Activated CD4-positive, alpha-beta T cell treated with anti-CD3 and anti-CD28 coated beads, Interleukin-10, Interleukin-2, amounts not matched to agents 100 ng/mL and 50 ng/mL, durations not matched to agents 16 hours and 8 hours (primary cell): Measurements from ENCODE around the gene CCDC60.

ENCODE experiments used
- DNase-seq: peaks from one replicate; pipeline ENCODE4 v3.0.0-alpha.2; 2020

Gene CCDC60

DNA sequence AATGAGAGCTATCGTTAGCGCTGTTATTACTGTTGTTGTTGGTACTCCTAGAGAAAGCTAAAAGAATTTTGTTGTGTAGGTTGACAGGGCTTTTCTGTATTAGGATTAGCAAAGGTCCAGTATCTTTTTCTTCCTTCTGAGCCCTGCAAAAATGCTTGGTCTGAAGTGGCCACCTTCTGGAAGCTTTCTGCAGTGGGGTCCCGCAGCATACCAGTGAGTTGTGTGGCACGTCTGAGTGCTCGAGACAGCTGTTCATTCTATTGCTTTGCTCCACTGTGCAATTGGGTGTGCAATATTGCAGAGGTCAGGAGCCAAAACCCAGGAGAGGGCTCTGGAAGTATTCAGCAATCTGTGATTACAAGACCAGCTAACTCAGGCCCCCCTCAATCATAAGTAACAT, 57.1 kb downstream of the CCDC60 start:
- no peak for DNase-seq

GRCh38 chr12:119393677-119394076, 59.1 kb downstream of the CCDC60 start:
- no peak for DNase-seq

DNA sequence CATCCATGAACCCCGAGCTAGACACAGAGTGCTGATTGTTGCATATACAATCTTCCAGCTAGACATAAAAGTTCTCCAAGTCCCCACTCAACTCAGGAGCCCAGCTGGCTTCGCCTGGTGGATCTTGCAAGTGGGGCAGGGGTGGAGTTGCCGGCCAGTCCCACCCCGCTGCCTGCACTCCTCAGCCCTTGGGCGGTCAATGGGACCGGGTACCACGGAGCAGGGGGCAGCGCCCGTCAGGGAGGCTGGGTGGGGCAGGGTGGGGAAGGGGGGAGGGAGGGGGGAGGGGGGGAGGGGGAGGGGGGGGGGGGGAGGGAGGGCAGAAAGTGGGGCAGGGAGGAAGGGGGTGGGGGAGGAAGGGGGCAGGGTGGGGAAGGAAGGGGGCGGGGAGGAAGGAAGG, 63.0 kb downstream of the CCDC60 start:
- DNase-seq = no peak

DNA sequence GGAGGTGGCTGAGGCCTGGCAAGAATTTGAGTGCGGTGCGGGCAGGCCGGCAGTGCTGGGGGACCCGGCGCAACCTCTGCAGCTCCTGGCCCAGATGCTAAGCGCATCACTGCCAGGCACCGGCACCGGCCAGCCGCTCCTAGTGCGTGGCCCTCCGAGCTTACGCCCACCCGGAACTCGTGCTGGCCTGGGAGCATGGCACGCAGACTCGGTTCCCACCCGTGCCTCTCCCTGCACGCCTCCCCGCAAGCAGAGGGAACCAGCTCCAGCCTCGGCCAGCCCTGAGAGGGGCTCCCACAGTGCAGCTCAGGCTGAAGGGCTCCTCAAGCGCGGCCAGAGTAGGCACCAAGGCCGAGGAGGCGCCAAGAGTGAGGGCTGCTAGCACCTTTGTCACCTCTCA, 63.7 kb downstream of the CCDC60 start:
- DNase-seq = no peak

GRCh38 chr12:119399301-119399700, 64.8 kb downstream of the CCDC60 start:
- no peak for DNase-seq

DNA sequence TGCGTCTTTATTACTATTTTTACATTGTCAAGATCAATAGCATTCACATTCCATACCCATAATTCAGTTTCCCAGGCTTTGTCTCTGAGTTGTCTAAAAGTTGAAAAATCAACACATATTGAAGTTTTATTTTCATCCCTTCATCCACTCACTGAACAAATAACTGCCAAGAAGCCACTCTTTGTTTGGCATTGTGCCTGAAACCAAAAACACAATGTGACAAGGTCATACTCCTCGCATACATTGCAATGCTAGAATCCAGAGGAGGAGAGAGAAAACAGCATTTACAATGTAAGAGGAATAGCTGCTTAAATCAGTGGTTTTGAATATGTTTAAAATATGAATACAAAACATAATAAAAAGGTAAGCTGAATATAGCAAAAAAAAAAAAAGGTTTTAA, 71.8 kb downstream of the CCDC60 start:
- DNase-seq = no peak

DNA sequence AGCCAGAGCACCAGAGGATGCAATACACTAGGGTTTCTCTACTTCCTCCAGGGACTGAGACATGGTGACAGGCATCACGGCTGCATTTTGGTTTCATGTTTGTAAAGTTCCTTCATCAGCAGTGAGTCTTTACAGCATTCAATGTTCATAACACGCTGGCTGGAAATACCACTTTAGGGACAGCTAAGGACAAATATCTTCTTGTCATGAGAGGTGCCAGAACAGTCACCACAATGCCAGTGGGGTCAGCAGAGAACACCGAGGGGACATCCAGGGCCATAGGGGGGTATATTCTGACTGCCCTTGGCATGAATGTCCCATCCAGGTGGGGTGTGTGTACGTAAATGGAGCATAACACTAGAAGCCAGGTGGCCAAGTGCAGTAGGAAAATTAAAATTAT, 72.3 kb downstream of the CCDC60 start:
- DNase-seq = no peak

DNA sequence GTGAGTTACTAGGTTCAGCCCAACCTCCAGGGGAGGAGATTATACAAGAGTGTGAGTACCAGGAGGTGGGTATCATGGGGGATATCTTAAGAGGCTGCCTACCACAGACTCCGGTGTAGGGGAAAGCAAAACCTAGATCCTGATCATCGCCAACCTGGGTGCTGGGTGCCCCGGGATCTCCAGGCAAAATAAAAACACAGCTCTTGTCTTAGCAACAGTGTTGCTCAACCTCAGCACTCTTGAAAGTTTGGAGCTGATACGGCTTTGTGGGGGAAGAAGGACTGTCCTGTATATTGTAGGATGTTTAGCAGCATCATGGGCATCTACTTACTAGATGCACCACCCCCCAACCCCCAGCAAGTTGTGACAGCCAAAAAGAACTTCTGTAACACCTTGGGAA, 74.5 kb downstream of the CCDC60 start:
- DNase-seq = no peak

DNA sequence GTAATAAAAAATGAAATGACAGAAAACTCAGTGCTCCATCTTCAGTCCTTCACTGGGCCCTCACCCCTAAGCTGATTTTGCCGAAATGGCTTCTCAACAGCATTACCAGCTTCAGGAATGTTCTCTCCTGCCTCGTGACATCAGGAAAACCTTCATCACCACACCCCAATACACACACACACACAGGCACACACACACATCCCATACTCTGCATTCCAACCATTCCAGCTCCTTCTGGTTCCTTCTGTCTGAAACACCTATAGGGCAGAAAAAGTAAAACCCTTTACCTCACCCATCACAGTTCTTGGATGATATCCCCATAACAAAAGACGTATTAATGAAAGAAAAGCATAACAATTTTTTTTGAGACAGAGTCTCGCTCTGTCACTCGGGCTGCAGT, 75.9 kb downstream of the CCDC60 start:
- DNase-seq = no peak

DNA sequence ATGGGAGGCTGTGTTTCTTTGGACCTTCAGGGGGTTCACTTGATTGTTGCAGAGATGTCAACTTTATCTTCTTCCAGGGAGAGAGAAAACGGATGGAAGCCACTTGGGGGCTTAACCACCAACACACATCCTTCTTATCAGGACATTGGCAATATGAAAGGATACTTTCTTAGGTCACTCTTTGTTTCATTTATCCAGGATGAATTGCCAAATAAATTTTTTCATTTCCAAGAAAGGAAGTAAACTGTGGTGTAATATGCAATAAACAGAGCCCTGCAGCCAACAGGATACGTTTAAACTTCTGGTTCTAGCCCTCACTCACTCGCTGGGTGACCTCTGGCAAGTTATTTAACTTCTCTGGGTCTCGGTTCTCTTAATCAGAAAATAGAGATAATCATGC, 77.8 kb downstream of the CCDC60 start:
- DNase-seq = no peak

- DNase-seq = peak; percentile 52
Measured at GRCh38 chr12:119412811-119413794, 78.6 kb downstream of the CCDC60 start.

DNA sequence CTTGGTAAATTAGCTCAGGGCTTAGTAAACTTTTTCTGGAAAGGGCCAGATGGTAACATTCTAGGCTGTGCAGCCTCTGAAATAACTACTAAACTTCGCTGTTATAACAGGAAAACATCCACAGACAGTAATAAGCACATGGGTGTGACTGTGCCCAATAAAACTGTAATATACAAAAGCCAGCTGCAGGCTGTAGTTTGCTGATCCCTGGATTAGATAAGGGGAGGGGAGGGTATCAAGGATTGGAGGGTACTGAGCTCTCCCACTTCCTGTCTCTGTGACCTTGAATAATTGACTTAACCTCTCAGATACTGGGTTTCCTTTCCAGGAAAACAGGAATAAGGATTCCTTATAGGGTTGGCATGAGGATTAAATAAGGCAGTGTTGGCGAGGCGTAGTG, 81.2 kb downstream of the CCDC60 start:
- DNase-seq = no peak

DNA sequence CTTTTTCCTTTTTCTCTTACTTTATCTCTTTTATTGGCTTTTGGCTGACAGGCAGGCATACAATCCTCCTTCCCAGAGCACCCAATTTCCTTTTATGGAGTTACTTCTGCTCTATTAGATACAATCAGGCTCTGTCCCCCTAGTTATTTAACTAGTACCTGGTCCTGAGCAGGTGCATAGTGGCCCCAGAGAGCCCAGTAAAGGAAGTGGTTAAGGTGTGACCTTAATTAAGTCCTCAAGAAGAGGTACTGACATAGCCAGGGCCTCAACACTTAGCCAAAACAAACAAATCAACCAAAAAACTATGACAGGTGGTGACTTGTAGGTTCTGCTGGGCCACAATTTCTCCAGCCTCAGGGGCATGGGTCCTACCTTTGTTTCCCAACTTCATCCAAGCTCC, 82.9 kb downstream of the CCDC60 start:
- DNase-seq = no peak

GRCh38 chr12:119419381-119419780, 84.9 kb downstream of the CCDC60 start:
- no peak for DNase-seq

- no peak for DNase-seq
Measured at GRCh38 chr12:119423285-119423684, 88.8 kb downstream of the CCDC60 start.

DNA sequence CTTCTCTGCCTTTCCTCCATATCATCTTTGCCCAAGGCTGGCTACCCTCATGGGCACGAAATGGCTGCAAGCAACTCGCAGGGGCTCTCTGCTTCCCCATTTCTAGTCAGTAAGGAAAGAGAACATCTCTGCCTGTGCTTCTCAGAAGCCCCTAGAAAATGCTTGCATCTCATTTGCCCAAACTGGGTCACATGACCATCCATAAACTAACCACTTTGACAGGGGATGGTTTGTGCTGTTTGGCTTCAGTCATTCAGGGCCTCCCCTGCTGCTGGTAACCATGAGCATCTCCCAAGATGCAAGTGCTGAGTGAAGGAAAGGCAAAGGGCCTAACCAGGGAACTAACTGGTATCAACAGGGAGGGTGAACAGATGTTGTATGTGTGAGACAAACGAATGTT, 91.1 kb downstream of the CCDC60 start:
- no peak for DNase-seq

GRCh38 chr12:119431151-119431550, 96.6 kb downstream of the CCDC60 start:
- DNase-seq = no peak

- DNase-seq = no peak
Measured at GRCh38 chr12:119432949-119433348, 98.4 kb downstream of the CCDC60 start.

DNA sequence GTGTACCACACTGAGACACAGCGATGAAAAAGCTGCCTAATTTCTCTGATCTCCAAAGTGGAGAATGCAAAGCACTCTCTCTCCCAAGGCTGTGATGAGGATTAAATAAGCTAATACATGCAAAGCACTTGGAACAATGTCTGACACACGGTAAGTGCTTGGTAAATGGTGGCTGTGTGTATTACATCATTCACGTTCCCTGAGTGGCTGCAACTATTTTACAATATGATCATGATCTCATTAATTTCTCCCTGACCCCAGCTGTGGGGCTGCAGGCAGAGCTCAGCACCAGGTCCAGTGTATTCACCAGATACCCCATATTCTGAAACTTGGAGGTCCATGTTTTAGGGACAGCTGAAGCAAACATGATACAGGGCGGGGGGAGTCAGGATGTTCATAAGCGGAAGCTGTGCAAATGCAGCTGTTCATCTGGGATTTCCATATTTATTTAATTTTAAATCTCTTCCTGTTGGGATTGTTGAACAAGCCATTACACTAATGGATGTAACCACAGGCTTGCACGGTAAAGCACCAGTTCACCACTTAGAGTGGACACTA, 106.4 kb downstream of the CCDC60 start:
- DNase-seq = no peak

DNA sequence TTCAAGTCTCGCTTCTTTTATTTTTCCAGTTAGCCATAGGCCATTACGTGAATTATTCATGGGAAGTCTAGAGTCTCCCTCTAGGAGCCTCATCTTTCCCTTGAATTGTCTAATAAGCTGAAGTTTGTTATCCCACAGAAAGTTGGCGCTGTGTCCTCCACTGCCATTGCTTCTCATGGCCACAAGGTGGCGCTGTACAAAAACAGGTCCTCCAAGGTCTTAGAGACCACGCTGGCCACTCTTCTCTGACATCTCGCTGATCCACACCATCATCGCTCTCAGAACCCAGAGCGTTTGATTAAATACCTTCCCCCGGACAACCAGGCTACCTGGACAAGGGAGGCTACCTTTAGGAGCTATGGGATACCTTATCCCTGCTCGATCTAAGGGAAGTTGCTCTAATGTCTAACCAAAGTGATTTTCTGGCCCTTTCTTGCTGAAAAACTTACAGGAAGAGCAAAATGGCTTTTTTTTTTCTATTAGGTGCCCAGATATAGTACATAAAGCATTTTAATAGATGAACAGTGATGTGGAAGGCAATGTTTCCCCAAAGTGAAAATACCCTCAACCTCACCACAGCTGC, 110.0 kb downstream of the CCDC60 start:
- peak; percentile 62 for DNase-seq

- DNase-seq = no peak
Measured at GRCh38 chr12:119446459-119446858, 111.9 kb downstream of the CCDC60 start.

DNA sequence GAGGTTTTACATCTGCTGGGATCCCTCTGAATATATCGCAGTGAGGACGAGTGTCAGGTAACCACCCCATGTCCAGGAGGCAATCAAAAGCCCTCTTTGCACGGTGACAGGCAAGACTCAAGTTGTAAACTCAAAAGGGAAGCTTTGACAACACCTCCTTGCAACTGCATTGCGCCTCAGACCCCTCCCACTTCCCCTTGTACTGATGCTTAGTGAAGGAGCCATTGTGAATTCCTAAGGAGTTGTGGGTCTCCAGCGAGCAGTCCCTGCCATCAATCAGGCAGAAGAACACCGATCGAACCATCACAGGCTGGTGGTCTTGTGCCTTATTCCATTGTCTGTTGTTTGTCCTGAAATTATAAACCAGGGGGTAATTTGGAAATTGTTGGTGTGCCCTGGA, 112.6 kb downstream of the CCDC60 start:
- no peak for DNase-seq

- DNase-seq = no peak
Measured at GRCh38 chr12:119447618-119448017, 113.1 kb downstream of the CCDC60 start.

- DNase-seq = no peak
Measured at GRCh38 chr12:119448611-119449131, 114.1 kb downstream of the CCDC60 start.
